A549 (cell line): ENCODE data around the gene MMD. TPM values are rescaled to one million over a fixed set of nuclear protein-coding genes. Genes with fewer than 3 reads are reported as not detected.

Experiments
- ATAC-seq, 2 experiments: fragments of 200-7000 bp in 1 of 2; fragments of >200 bp in 1 of 2; cut with Nextera tagmentation in 1 of 2; cut with Tn5 transposase in 1 of 2; 3 replicates each; pipeline versions ENCODE4 v1.8.0 to v1.9.1; 2018 to 2020; ENCODE audit warnings: mild to moderate bottlenecking in 1 of 2, moderate library complexity in 1 of 2
- CTCF ChIA-PET: fragments of 300-600 bp; sonication (Branson Sonifier 250); formaldehyde crosslinking; extraction: SDS; loops from one replicate; lab custom pipeline; 2021; ENCODE audit warnings: antibody characterized with exemption, inconsistent platforms; lab: Yijun Ruan, JAX
- POLR2A ChIA-PET: fragments of 350-600 bp; formaldehyde crosslinking; extraction: SDS; loops from one replicate; lab custom pipeline; 2021; ENCODE audit warnings: antibody characterized with exemption, inconsistent platforms; lab: Yijun Ruan, JAX
- DNase-seq, 2 experiments: peaks; one replicate each; pipeline versions ENCODE4 v3.0.0 to v3.0.0-alpha.2; 2011 to 2016; ENCODE audit warnings: low read depth in 1 of 2, low spot score in 1 of 2
- FAIRE-seq: peaks from 2 replicates; lab custom pipeline; 2011; peaks lifted over from hg19 to GRCh38; lab: Jason Lieb, UNC
- H3K27ac ChIP-seq, 2 experiments: fragments of >200 bp; sonication (Bioruptor Twin); formaldehyde crosslinking; 3 replicates each; pipeline ENCODE4 v1.5.1; 2016 to 2017
- H3K4me1 ChIP-seq: fragments of >200 bp; sonication (Bioruptor Twin); formaldehyde crosslinking; 3 replicates; pipeline ENCODE4 v1.6.1; 2016
- H3K4me2 ChIP-seq: fragments of >200 bp; sonication (Bioruptor Twin); formaldehyde crosslinking; 3 replicates; pipeline ENCODE4 v1.6.1; 2016
- H3K4me3 ChIP-seq: fragments of >200 bp; sonication (Bioruptor Twin); formaldehyde crosslinking; 3 replicates; pipeline ENCODE4 v1.5.1; 2016
- H3K9me3 ChIP-seq: fragments of >200 bp; sonication (Bioruptor Twin); formaldehyde crosslinking; 3 replicates; pipeline ENCODE4 v1.6.1; 2016
- ATOH8 ChIP-seq: fragments of 250-450 bp; sonication (Bioruptor Pico); IDR thresholded peaks from 2 replicates; pipeline ENCODE4 v1.5.0; 2020; ENCODE audit warnings: low read depth, mild to moderate bottlenecking, moderate library complexity
- BCL3 ChIP-seq: fragments of >200 bp; sonication (Bioruptor Twin); formaldehyde crosslinking; IDR thresholded peaks from 3 replicates; pipeline ENCODE4 v1.6.1; 2016
- BHLHE40 ChIP-seq: IDR thresholded peaks from 2 replicates; pipeline ENCODE4 v1.6.1; 2012; ENCODE audit warnings: low read depth, low read length, inconsistent platforms
- CBX2 ChIP-seq: fragments of 200-600 bp; sonication (generic); IDR thresholded peaks from 2 replicates; pipeline ENCODE4 v1.6.1; 2016; ENCODE audit warnings: low read depth, mild to moderate bottlenecking, borderline replicate concordance
- CEBPB ChIP-seq, 2 experiments: fragments of >200 bp in 1 of 2; sonication (Bioruptor Twin) in 1 of 2; formaldehyde crosslinking in 1 of 2; IDR thresholded peaks; 2 replicates each; pipeline ENCODE4 v1.6.1; 2012 to 2016
- CHD2 ChIP-seq: fragments of 150-350 bp; IDR thresholded peaks from 2 replicates; pipeline ENCODE4 v1.6.1; 2014; ENCODE audit warnings: low read length; ENCODE audit not compliant: partially characterized antibody
- CHD4 ChIP-seq: fragments of 200-600 bp; sonication (generic); IDR thresholded peaks from 2 replicates; pipeline ENCODE4 v1.6.1; 2016; ENCODE audit warnings: antibody characterized with exemption, mild to moderate bottlenecking, borderline replicate concordance
- CTCF ChIP-seq: fragments of >200 bp; sonication (Bioruptor Twin); formaldehyde crosslinking; IDR thresholded peaks from 3 replicates; pipeline ENCODE4 v1.5.1; 2016
- EHMT2 ChIP-seq: fragments of 200-600 bp; sonication (generic); IDR thresholded peaks from 2 replicates; pipeline ENCODE4 v1.6.1; 2016; ENCODE audit warnings: antibody characterized with exemption, low read depth, mild to moderate bottlenecking, moderate library complexity
- HDAC2 ChIP-seq: fragments of 200-600 bp; sonication (generic); IDR thresholded peaks from 2 replicates; pipeline ENCODE4 v1.6.1; 2016
- HEYL ChIP-seq: fragments of 250-450 bp; sonication (Bioruptor Pico); IDR thresholded peaks from 2 replicates; pipeline ENCODE4 v1.8.0; 2021; ENCODE audit warnings: mild to moderate bottlenecking, moderate library complexity
- JUN ChIP-seq, 2 experiments: fragments of >200 bp; sonication (Bioruptor Twin); formaldehyde crosslinking; IDR thresholded peaks; 2 replicates in 1 of 2; 3 replicates in 1 of 2; pipeline ENCODE4 v1.6.1; 2016 to 2017
- KDM5A ChIP-seq: fragments of 200-600 bp; sonication (generic); IDR thresholded peaks from 2 replicates; pipeline ENCODE4 v1.6.1; 2016; ENCODE audit warnings: antibody characterized with exemption, mild to moderate bottlenecking
- NPAS2 ChIP-seq: fragments of 250-450 bp; sonication (Bioruptor Pico); IDR thresholded peaks from 2 replicates; pipeline ENCODE4 v1.8.0; 2022; ENCODE audit warnings: mild to moderate bottlenecking, moderate library complexity, borderline replicate concordance
- NR3C1 ChIP-seq: fragments of >200 bp; sonication (Bioruptor Twin); formaldehyde crosslinking; IDR thresholded peaks from 3 replicates; pipeline ENCODE4 v1.6.1; 2017
- PBX3 ChIP-seq: IDR thresholded peaks from 2 replicates; pipeline ENCODE4 v1.6.1; 2012
- PHF8 ChIP-seq: fragments of 200-600 bp; sonication (generic); IDR thresholded peaks from 2 replicates; pipeline ENCODE4 v1.6.1; 2016; ENCODE audit warnings: low read depth, mild to moderate bottlenecking, antibody characterized with exemption, moderate library complexity, borderline replicate concordance
- POLR2A ChIP-seq: IDR thresholded peaks from 2 replicates; pipeline ENCODE4 v1.6.1; 2012; ENCODE audit warnings: mild to moderate bottlenecking, low read length
- POLR2AphosphoS2 ChIP-seq: conservative IDR thresholded peaks from 2 replicates; pipeline ENCODE4 v1.6.1; 2012; ENCODE audit warnings: low read length, improper control_type of control experiment, inconsistent platforms
- RCOR1 ChIP-seq: fragments of 150-350 bp; IDR thresholded peaks from 2 replicates; pipeline ENCODE4 v1.6.1; 2014; ENCODE audit warnings: antibody characterized with exemption, low read length, low read depth
- REST ChIP-seq: fragments of 200-600 bp; sonication (generic); IDR thresholded peaks from 2 replicates; pipeline ENCODE4 v1.6.1; 2016; ENCODE audit warnings: antibody characterized with exemption, mild to moderate bottlenecking, moderate library complexity
- SREBF2 ChIP-seq: fragments of 450-650 bp; IDR thresholded peaks from 2 replicates; pipeline ENCODE4 v1.6.1; 2014; ENCODE audit warnings: mild to moderate bottlenecking, moderate library complexity
- TP53 ChIP-seq: fragments of 250-450 bp; sonication (Bioruptor Pico); IDR thresholded peaks from 2 replicates; pipeline ENCODE4 v1.5.0; 2021; ENCODE audit warnings: mild to moderate bottlenecking, moderate library complexity
- USF2 ChIP-seq: fragments of 450-650 bp; IDR thresholded peaks from 2 replicates; pipeline ENCODE4 v1.6.1; 2014; ENCODE audit warnings: antibody characterized with exemption
- ZC3H11A ChIP-seq: fragments of 450-650 bp; IDR thresholded peaks from 2 replicates; pipeline ENCODE4 v1.6.1; 2014; ENCODE audit warnings: antibody characterized with exemption, mild to moderate bottlenecking
- ZNF302 ChIP-seq: fragments of 250-450 bp; sonication (Bioruptor Pico); IDR thresholded peaks from 2 replicates; pipeline ENCODE4 v1.9.0; 2021; ENCODE audit warnings: inconsistent platforms, mild to moderate bottlenecking, moderate library complexity
- WGBS: methylation state at CpG from one replicate; pipeline ENCODE4 v1.1.6; 2017; ENCODE audit errors: missing lambda C conversion rate; 5-methylcytosine and 5-hydroxymethylcytosine counted together
- polyA plus RNA-seq, 4 experiments: library from polyadenylated mRNA; depleted of rRNA in 3 of 4; stranded (reverse); fragments of >200 nt; fragmentation: RNase III in 1 of 4; extraction: RNeasy Plus Mini Kit Qiagen cat#74134 plus additional on column Dnase treatment in 1 of 4; gene quantifications; 2 replicates in 3 of 4; 3 replicates in 1 of 4; pipeline ENCODE4 v1.2.3, GENCODE V29; 2011 to 2017

Gene MMD
- polyA plus RNA-seq, 2 of the 4 experiments (the other 2 are of a cell fraction) = 22.5 to 54.7 TPM

- DNase-seq (no peak), FAIRE-seq (peak; percentile 73), ATAC-seq (no peak)
- no peak overlapping the region for H3K4me2 ChIP-seq
- TF ChIP-seq NPAS2 (no peak), RCOR1 (no peak), BHLHE40 (no peak), ZNF302 (CRISPR knock-in tag) (no peak), TP53 (no peak), CTCF (no peak), CBX2 (no peak), HDAC2 (no peak), JUN (IDR thresholded peaks at IDR 0.05) (no peak), SREBF2 (no peak), HEYL (CRISPR knock-in tag) (no peak), PHF8 (no peak), CHD2 (no peak), NR3C1 (no peak), CHD4 (no peak)
- no peak overlapping the region for H3K4me3 ChIP-seq
- 62% methylated on average over 5 of the region's 5 CpGs for WGBS
- H3K27ac ChIP-seq = 0 out of 6 replicates have a peak overlapping the region, but pooled peaks of 1 of the 2 experiments have one; percentile 6
- ChIA-PET POLR2A (no interaction called here), CTCF (interaction anchor here (1.1 to 2.0 kb wide), 2 partner anchors 9 to 106 kb away, joined by 3 to 6 read pairs; no protein-coding TSS in a partner anchor)
- no peaks in the 10 kb centered on the region for H3K9me3 ChIP-seq
- peaks cover 32% of the 10 kb centered on the region; the same call in 2 of the 3 replicates for H3K4me1 ChIP-seq
Measured at GRCh38 chr17:55407641-55408566, 13.7 kb downstream of the MMD start.

- Histone ChIP-seq H3K4me1 (peaks cover 23% of the 10 kb centered on the region), H3K4me3 (no peak overlapping the region), H3K4me2 (no peak overlapping the region), H3K27ac (no peak overlapping the region), H3K9me3 (no peaks in the 10 kb centered on the region)
- no peak for ATAC-seq
- ChIA-PET POLR2A (no interaction called here), CTCF (interaction anchor here (0.8 to 2.0 kb wide), 6 partner anchors 12 to 197 kb away, joined by 3 to 6 read pairs (median 3); no protein-coding TSS in a partner anchor)
- no peak for FAIRE-seq
- no peak for DNase-seq
- WGBS = 79% methylated on average over 1 of the region's 1 CpG
- TF ChIP-seq EHMT2 (no peak), NR3C1 (no peak), KDM5A (no peak), TP53 (no peak), ATOH8 (no peak), ZC3H11A (no peak), PHF8 (no peak), POLR2A (no peak), USF2 (no peak), PBX3 (no peak), POLR2AphosphoS2 (no peak), REST (no peak), JUN (IDR thresholded peaks at IDR 0.05) (no peak), BCL3 (no peak), CEBPB (IDR thresholded peaks at IDR 0.05) (no peak)
Measured at GRCh38 chr17:55405600-55405999, 16.0 kb downstream of the MMD start.
